Measurements from ENCODE around the gene CDK5RAP2.

GRCh38 chr9:120353506-120353905 lies 226.5 kb downstream of the CDK5RAP2 start:
- no peak for TF ChIP-seq CTCF (IDR thresholded peaks at IDR 0.05 in 4 of 5, conservative IDR thresholded peaks at IDR 0.05 in 1 of 5)
- no peak for TF ChIP-seq POLR2A (IDR thresholded peaks at IDR 0.05)
